Measurements from ENCODE around the gene SENP1. TPM values are rescaled to one million over a fixed set of nuclear protein-coding genes. Genes with fewer than 3 reads are reported as not detected.

Gene SENP1
- total RNA-seq, 6 donors from 2014 or later: 6.3 to 27.3 (median 13.5) TPM

GRCh38 chr12:48045061-48045846, 60.6 kb downstream of the SENP1 start:
- H3K9me3 ChIP-seq: no peaks in the 10 kb centered on the region
- H3K4me1 ChIP-seq: no peaks in the 10 kb centered on the region
- no peak overlapping the region for H3K27ac ChIP-seq
- no peak overlapping the region for H3K4me3 ChIP-seq
- ATAC-seq (ENCODE audit: low FRiP score in 2 of 2) (no peak), DNase-seq (no peak)
- peaks cover 7 to 66% (median 45%) of the 10 kb centered on the region in 4 donors for H3K36me3 ChIP-seq
- no peaks in the 10 kb centered on the region for H3K27me3 ChIP-seq
- TF ChIP-seq POLR2AphosphoS5 (IDR thresholded peaks at IDR 0.05): no peak
- no peak for TF ChIP-seq POLR2A (IDR thresholded peaks at IDR 0.05)
- TF ChIP-seq, protein P1, sequence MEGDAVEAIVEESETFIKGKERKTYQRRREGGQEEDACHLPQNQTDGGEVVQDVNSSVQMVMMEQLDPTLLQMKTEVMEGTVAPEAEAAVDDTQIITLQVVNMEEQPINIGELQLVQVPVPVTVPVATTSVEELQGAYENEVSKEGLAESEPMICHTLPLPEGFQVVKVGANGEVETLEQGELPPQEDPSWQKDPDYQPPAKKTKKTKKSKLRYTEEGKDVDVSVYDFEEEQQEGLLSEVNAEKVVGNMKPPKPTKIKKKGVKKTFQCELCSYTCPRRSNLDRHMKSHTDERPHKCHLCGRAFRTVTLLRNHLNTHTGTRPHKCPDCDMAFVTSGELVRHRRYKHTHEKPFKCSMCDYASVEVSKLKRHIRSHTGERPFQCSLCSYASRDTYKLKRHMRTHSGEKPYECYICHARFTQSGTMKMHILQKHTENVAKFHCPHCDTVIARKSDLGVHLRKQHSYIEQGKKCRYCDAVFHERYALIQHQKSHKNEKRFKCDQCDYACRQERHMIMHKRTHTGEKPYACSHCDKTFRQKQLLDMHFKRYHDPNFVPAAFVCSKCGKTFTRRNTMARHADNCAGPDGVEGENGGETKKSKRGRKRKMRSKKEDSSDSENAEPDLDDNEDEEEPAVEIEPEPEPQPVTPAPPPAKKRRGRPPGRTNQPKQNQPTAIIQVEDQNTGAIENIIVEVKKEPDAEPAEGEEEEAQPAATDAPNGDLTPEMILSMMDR (IDR thresholded peaks at IDR 0.05): no peak
- no peak for TF ChIP-seq EP300 (IDR thresholded peaks at IDR 0.05)
- WGBS, 2 donors: 94 to 97% methylated on average over 6 of the region's 6 CpGs

DNA sequence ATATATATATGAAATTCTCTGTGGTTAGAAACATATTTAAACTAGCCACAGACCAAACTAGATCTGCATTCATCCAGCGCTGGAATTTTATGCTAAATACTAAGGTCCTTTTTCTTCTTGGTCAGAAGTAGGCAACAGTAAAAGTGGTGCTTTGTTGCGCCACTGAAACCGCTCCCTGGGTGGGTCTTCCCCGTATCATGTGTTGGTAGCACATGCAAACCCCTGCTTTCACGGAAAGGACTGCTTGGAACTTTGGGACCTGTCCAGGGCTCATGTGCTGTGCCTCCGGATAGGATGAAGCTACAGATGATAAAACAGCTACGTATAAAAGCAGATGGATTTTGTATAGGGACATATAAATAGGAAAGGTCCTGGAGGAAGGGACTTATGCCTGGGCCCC, 61.5 kb downstream of the SENP1 start:
- Histone ChIP-seq H3K9me3 (no peaks in the 10 kb centered on the region), H3K36me3 (peaks cover 7 to 63% (median 45%) of the 10 kb centered on the region in 4 donors), H3K4me1 (no peaks in the 10 kb centered on the region), H3K27me3 (no peaks in the 10 kb centered on the region), H3K4me3 (no peak overlapping the region), H3K27ac (no peak overlapping the region)
- TF ChIP-seq EP300 (IDR thresholded peaks at IDR 0.05): no peak
- no peak for TF ChIP-seq POLR2AphosphoS5 (IDR thresholded peaks at IDR 0.05)
- TF ChIP-seq, protein P1 (IDR thresholded peaks at IDR 0.05): no peak
- TF ChIP-seq POLR2A (IDR thresholded peaks at IDR 0.05): no peak
- no peak for DNase-seq
- ATAC-seq (ENCODE audit: low FRiP score in 2 of 2): no peak
- WGBS, 2 donors: 98% methylated on average over 7 of the region's 7 CpGs

GRCh38 chr12:48043771-48044170, 62.1 kb downstream of the SENP1 start:
- no peaks in the 10 kb centered on the region for H3K27me3 ChIP-seq
- DNase-seq (no peak), ATAC-seq (ENCODE audit: low FRiP score in 2 of 2) (no peak)
- no peaks in the 10 kb centered on the region for H3K4me1 ChIP-seq
- no peak overlapping the region for H3K4me3 ChIP-seq
- H3K36me3 ChIP-seq: peaks cover 7 to 59% (median 41%) of the 10 kb centered on the region in 4 donors
- TF ChIP-seq, protein P1 (IDR thresholded peaks at IDR 0.05): no peak
- H3K9me3 ChIP-seq: no peaks in the 10 kb centered on the region
- H3K27ac ChIP-seq: no peak overlapping the region
- 82 to 87% methylated on average over 4 of the region's 4 CpGs for WGBS, 2 donors

DNA sequence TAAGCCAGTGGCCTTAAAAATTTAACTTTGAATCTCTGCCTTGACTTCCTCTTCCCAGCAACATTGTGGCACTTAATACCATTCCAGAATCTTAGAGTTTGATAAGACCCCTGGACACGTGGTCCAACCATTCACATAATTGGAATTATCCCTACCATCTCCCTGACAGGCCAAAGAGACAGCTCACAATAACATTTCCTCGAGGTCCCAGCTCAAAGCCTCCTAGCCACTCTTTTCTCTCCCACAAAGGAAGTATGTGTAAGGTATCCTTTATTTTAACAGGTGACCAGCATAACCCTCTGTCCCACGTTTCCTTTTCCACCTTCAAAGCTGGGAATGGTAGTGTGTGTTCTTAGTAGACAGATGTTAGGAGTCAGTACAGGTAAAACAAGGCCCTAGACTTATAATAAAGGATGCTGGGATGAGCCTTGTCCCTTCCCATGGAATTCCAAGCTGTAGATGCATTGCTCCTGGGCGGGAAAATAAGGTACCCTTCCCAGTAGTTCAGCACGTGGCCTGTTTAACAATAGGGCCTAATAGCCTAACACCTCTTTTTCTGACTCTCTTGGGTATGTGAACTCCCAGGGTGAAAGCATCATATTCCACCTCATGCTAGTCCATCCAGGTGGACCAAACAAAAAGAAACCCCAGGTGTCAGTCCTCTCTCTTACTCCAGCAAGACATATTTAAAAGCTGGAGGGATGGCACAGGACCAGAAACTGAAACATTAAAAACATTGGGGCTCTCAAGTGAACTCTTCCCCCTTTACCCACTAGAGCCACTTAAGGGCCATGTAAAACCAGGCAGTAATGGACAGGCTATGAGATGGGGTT, 64.1 kb downstream of the SENP1 start:
- ATAC-seq (ENCODE audit: low FRiP score in 2 of 2) (no peak), DNase-seq (no peak)
- 82 to 84% methylated on average over 5 of the region's 5 CpGs for WGBS, 2 donors
- Histone ChIP-seq H3K4me3 (no peak overlapping the region), H3K36me3 (peaks cover 7 to 39% (median 28%) of the 10 kb centered on the region in 4 donors), H3K27ac (no peak overlapping the region), H3K4me1 (peaks cover 0 to 9% (median 0%) of the 10 kb centered on the region in 4 donors), H3K9me3 (no peaks in the 10 kb centered on the region), H3K27me3 (no peaks in the 10 kb centered on the region)
- TF ChIP-seq, protein P1 (IDR thresholded peaks at IDR 0.05): no peak
- TF ChIP-seq POLR2A (IDR thresholded peaks at IDR 0.05) (no peak), EP300 (IDR thresholded peaks at IDR 0.05) (no peak), POLR2AphosphoS5 (IDR thresholded peaks at IDR 0.05) (no peak)
